GM18870 (cell line): ENCODE results near the gene MCTP2.

ENCODE experiments used
- ATAC-seq: cut with Tn5 transposase; IDR thresholded peaks from one replicate; pipeline ENCODE4 v1.9.1; 2021; ENCODE audit warnings: moderate library complexity; ENCODE audit not compliant: unreplicated experiment

MCTP2 gene

DNA sequence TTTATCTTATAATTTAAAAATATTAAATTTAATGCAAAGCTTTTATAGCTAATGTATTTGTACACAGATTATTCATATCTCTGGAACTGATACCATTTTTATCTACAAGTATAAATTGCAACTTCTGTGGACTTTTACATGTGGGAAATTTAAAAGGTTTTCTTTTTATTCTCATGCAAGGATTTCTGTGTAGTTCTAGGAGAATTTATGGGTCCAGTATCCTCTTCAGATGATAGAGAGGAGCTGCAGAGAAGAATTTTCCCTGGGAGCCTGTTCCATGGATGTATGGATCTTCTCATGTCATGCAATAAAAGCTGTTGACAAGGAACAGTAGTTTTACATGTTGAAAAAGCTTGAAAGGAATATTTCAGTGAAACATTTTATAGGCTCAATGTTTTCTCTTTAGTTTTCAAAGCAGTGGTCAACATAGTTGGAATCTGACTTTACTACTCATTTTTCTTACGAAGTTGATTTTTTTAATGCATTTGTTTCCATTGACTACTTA is 119.7 kb downstream of the MCTP2 start:
- no peak for ATAC-seq

DNA sequence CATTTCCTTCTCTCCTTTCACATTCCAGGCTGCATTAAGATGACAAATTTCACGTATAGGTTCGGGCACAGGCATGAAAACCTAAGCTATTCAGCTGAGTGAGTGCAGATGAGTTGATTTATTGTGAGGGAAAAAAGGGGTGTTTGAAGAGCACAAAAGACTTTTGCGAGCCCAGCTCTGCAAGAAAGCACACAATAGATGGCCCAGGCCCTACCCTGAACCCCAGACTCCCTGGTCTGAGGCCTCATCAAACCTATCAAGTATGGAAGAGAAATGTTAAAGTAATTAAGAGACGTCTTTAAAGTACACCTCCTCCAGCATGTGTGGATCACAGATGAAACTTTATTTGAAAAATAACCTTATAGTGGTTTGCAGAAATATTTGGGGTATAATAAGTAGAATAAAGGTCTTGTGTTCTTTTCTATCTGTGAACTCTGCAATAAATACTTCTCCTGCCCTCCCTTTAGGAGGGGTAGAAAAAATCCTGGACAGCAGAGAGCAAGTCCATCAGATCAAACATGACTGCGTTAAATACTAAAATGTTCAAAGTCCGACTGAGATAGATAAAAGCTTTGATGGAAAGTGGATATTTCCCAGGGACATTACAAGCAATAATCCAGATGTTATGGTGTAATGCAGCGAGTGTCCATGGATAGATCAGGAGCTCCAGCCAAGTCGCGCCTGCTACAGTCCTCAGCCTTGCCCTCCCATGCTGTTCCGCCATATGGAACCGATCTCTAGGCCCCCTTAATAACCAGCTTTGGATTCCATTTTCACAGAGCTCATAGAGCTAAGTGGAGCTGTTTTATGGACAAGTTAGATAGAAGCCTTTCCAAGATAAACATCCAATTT is 121.5 kb downstream of the MCTP2 start:
- ATAC-seq, result no peak

DNA sequence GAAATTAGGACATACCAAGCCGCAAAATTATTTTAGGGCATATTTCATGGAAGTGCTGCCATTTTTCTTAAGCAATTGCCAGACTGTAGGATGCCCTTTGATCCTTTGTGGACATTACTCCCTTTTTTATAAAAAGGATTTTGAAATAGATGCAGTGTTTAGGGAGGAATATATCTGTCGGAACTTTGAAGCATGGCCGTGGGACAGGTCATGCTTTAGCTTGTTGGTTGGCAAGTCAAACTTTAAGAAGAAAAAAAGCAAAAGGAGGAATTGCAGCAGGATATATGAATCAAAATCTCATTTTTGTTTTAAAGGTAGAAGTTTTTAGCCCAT is 122.1 kb downstream of the MCTP2 start:
- ATAC-seq, result no peak

DNA sequence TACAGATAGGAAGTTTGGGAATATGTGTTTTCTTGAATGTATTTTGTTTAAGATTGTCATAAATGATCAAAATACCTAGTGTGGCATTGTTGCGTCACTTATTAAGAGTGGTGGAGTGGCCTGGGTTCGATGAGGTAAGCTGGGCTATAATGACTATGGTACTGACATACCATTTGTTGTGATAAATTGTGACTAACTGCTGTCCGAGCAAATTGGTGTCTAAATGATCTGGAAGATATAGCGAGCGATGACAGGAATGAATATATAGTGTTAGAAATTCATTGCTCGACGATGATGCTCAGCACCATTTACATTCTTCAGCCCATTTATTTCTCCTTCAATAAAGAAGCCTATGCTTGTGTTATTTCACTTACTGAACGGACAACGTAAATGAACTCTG is 123.3 kb downstream of the MCTP2 start:
- ATAC-seq, result no peak

DNA sequence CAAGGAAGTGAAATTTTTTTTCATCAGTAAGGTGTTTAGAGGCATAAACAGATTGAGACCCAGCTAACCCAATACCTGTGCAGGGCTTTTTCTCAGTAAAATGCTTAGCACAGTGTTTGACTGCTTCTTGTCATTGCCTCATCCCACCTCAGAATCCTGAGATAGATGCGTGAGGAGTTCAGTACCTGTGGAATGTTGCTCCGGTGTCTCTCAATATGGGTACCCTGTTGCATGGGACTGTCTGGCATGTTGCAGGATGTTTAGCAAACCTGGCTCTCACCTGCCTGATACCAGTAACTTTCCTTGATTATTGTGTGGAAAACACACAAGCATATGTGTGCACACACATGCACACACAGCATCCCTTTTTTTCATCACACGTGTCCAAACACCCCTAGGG is 128.4 kb downstream of the MCTP2 start:
- no peak for ATAC-seq

DNA sequence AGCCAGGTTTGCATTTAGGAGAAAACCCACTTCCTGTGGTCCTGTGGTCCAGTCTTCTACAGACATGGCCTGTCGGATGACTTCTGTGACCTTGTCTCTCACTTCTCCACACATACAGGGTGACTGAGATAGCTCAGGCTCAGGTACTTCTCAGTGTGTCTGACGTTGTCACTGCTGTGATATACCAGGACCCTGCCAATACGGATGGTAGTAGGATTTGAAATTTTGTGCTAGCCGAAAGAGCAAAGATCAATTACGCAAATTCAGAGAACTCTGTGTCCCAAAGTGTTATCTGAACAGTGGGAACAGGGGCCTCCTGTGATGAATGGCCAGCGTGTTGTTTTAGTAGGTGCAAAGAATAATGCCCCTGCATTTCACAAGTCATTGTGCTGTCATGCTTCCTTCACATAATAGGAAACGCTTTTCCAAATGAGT is 128.9 kb downstream of the MCTP2 start:
- no peak for ATAC-seq

DNA sequence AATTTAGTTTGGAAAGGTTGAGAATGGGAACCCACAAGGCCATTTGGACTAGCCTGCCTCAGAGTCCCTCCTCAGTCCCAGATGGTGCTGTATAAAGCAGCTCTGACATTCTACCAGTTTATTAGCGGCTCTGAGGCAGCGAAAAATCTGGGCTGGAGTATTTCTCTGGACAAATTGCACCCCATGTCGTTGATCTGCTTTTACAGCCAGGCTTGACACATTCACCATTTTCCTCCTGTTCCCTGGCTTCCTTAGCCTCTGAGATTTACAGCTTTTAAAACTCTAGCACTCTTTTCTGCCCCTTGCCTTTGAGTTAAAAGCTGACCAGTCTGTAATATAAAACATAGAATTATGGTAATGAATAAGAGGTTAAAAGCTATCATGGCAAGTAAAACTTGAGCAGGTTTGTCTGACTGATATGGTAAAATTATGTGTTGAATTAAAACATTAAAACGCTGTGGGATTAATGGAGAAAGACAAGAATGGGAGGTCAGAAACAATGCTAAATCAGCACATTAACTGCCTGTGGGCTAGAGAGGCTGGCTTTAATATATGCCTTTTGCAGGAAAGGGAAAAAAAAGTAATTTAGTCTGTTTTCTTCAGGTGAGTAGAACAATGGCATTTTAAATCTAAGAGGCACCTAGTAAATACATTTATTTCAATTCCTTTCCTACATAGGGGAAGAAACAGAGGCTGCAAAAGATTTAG is 131.2 kb downstream of the MCTP2 start:
- no peak for ATAC-seq

DNA sequence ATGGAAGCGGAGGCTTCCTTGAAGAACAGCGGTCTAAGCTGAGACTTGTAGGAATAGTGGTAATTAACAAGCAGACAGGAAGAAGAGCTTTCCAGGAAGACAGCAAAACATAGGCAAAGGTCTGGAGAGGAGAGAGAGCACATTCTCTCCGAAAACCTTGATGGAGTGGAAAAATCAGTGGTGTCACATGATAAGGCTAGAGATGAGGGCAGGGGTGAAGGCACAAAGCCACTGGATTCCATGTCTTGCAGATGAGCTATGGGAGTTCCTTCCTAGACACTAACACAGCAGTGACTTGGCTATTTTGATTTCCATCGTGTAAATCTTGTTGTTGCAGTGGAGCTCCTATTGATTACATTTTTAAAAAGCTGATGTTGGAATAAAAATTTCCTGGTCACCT is 132.0 kb downstream of the MCTP2 start:
- no peak for ATAC-seq

DNA sequence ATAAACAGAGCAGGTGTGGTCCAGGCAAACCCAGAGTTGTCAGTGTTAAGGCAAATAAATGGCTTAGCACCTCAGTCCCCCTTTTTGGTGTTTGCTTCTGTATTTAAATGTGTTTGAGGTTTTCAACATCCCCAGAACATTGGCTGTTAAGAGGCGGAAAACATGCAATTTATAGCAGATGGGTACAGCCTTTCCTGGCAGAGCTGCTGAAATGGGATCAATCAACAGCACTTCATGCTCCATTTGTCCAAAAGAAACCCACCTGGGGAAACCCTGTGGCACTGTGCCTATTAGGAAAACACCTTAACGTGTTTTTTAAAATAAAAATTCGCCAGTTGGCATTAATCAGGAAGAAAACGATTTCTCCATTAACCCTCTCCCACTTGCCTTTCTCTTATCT is 135.4 kb downstream of the MCTP2 start:
- ATAC-seq, result no peak

DNA sequence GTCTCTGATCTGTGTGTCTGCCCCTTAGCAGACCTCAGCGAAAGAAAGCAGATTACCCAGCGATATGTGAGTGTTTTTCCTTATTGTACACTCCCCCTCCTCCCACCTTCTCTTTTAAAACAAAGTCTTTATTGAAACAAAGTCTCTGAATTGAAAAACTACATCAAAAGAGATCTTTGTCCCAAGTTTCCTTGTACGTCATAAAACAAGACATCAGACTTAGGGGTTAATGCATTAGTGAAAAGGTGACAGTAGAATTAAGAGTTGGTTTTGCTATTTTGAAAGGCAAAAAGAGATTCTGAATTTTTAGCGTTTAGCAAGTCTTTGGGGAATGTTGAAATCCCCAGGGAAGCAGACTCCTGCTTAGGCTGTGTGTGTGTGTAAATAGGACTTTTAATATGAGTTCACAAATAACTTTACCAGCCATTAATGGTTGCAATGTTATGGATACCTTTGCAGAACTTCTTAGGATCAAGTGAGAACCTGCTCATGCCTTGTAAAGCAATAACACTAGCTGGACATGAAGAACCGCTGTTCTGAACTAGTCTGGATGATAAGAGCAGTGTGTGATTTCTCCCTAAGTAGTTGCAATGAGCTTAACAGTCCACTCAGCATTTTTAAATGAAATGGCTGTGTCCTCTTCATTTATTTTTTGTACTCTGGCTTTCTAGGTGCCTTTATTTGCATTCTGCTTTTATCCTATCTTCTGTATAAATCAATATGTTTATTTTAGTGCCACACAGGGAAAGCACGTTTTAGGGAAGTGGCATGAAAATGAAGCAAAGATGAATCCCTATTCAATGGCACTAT is 136.6 kb downstream of the MCTP2 start:
- no peak for ATAC-seq

DNA sequence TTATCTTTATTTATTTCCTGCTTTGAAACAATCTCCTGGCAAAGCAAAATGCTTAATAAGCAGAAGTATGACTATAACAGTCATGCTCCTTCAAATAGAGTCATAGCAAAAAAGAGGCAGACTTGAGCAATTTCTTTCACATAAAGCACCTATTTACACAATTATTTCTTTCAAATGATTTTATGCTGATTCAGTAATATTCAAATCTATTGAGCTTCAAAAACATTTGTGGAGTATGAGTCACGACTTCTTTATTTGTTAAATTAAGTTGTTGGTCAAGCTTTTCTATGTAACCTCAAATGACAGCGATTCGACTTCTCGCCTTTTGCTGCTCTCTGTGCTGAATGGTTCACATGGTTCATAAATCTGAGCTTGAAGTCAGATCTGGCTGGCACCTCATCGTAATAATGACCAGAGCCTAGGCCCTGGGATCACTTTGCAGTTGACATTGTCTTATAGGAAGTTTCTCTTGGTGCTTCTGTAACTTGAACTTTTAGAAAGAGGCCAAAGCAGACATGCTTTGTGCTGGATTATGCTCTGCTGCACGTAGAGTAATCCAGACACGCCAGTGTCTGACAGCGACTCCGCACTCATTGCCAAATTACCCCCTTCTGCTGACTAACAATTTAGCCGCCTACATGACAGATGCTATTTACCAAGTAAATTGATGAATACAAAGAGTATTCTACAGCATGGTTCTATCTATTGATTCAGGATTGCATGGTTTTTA is 139.0 kb downstream of the MCTP2 start:
- no peak for ATAC-seq

DNA sequence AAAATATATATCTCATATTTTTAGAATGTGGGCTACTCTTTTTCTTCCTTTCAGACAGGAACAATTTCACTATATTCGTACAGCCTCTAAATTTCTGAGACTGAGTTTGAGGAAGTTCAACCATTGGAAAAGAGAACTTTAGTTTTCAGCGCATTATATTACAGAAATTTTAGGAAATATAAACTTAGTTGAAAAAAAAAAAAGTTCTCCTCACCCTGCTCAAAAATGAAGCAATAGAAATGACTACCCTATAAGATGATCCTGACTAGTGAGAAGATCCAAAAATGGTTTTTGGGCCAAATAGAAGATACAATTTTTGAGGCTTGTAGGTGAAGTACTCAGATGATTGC is 139.6 kb downstream of the MCTP2 start:
- ATAC-seq, result no peak

DNA sequence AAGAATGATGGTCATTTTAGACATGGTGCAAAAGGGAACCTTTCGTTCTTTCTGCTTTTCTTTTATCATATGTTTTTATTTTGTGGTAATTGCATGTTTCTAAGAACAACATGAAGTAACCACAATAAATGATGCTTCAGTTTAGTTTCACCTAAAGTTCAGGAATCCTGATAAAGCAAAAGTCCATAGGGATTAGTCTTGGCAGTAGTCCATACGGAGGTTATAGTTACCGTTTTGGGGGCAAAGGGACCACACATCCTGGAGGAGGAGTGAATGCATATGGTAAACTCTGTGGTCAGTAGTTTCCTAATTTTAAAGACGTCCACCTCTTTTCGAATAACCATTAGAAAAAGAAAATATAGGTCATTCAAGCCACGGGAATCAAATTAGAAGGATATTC is 141.5 kb downstream of the MCTP2 start:
- ATAC-seq, result no peak

DNA sequence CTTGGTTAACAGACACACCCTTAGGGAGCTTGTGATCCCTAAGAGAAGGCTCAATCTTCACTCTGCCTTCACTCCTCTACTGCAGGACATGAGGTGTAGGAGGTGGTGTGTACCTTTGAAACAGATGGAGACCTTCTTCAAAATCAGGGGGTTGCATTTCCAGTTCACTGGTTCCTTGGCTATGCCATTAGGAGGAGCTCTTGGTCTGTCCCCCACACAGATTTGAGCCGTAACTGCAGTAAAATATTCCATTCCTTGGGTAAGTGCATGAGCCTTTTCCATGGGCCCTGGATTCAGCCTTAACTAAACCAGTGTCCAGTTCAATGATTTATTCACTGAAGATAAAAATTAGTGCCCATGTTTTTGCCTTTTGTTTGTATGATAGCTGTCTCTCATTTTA is 144.6 kb downstream of the MCTP2 start:
- no peak for ATAC-seq

DNA sequence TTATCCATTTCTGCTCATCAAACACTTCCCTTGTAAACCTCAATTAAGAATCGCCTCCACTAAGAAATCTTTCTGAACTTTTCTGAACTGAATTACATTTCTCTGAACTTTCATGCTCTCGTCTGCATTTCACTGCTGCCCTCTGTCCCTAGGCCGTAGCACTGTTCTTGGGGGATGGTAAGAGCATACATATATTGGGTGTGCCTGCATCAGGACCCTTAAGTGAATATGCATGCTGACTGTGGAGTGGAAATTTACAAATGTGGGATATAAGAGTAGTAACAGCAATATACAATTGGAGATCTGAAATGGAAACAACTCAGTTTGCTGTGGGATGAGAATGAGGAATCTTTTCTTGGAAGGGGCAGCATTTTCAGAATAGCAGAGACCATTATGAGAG is 148.6 kb downstream of the MCTP2 start:
- no peak for ATAC-seq

DNA sequence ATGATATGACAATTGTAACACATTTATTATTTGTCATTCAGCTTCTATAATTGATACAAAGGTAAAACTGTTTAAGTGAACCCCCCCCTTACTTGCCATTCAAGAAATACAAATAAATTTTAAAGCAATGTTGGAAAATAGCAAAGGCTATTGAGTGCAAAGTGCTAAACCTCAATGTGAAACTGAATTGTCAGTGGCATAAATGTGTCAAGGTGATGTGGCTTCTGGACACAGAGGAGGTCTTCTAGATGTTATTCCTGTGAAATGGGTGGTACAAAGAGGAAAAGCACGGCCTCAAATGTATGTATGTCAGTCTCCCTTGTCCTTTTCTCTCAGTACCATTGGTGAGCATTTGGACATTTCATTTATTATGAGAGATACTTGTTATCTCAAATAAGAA is 149.4 kb downstream of the MCTP2 start:
- ATAC-seq, result no peak

DNA sequence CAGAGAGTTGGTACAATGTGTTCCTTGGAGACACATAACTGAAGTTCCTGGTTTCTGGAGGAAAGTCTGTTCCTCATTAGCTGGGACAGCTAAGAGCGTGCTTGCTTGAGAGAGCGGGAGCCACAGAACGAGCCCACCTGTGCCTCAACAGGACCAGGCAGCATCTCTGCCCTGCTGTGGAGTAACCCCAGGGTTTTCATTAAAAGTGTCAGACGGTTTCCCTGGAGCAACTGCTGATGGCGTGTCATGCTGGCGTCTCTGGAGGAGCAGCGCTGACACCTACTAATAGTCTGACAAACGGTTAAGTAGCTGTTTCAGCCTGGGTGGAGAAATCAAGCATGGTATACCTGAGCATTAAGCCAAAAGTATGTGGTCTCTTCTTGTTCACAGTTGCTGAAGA is 150.0 kb downstream of the MCTP2 start:
- ATAC-seq, result no peak

DNA sequence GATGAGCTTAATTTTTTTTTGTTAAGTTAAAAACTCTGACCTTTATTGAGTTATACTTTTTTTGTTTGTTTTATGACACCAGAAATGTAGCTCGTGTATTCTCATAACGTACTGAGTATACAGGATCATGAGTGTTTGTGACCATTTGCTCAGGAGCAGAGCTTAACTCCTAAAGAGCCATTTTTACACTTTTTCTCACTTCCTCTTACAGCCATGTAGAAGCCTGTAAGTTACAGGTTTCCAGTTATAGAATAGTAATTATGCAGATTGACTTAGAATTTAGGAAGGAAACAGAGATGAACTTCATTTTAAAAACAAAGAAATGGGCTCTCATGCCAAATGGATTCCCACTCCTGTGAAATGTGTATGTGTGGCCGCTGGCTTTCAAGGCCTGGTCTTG is 151.7 kb downstream of the MCTP2 start:
- no peak for ATAC-seq

DNA sequence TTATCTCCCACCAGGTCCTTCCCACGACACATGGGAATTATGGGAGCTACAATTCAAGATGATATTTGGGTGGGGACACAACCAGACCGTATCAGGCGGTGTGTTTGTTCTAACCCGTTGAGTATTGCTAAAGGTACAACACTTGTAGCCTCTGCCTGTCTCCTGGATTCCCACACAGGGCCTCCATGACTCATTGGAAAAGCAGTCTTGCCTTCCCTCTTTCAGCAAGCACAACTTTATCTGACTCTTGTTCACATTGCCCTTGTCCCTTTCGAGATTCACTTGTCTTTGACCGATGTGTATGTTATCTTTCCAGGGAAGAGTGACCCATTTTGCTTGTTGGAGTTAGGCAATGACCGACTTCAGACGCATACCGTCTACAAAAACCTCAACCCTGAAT is 152.3 kb downstream of the MCTP2 start:
- no peak for ATAC-seq

DNA sequence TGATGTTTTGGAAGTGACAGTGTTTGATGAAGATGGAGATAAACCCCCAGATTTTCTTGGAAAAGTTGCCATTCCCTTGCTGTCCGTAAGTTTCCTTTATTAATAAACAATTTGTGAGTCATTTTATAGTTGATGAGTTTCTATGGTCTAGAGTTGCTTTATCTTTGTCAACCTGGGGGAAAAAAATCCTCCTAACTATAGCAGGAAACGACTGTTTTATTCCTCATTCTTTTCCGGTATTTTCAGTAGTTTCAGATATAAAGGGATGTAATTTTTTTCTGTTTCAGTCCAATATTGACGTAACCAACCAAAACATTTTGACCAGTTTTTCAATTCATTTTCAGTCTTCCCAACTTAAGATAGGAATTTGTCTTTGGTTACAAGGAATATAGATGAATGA is 154.1 kb downstream of the MCTP2 start:
- no peak for ATAC-seq

DNA sequence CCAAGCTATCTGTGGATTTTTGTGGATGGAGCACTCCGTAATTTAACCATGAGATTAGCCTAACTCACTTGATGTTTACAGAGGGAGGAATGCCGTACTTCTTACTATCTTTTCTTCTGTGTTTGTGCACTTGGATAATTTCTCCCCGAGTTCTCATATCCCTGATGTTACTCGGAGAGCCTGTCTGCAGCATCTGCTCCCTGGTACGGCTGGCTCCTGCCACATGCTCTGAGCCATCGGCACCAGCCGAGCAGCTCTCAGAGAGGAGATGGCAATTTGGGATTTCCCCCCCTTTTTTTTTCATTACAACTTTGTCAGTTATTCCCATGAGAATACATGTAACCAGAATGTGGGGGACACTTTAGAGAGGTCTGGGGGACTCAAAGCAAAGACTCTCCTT is 155.0 kb downstream of the MCTP2 start:
- ATAC-seq, result no peak
